H54 (cell line): ENCODE data around the gene SCGB1C1.
"Not testable (repeated sequence)": the region's sequence is repeated elsewhere in the genome, so short reads cannot be mapped to it uniquely, and the experiment has no call there.

Source experiments
- DNase-seq: peaks from one replicate; pipeline ENCODE4 v3.0.0; 2011; ENCODE audit warnings: low spot score, mixed read lengths; ENCODE audit not compliant: insufficient read length
- FAIRE-seq: peaks from 3 replicates; lab custom pipeline; 2011; peaks lifted over from hg19 to GRCh38; lab: Jason Lieb, UNC
- POLR2A ChIP-seq: IDR thresholded peaks from 2 replicates; pipeline ENCODE4 v1.6.1; 2011; ENCODE audit warnings: low read depth, mild to moderate bottlenecking, low read length

The SCGB1C1 gene

GRCh38 chr11:235609-235996 is 42.7 kb downstream of the SCGB1C1 start:
- no peak for TF ChIP-seq POLR2A
- FAIRE-seq (no peak), DNase-seq (no peak)

DNA sequence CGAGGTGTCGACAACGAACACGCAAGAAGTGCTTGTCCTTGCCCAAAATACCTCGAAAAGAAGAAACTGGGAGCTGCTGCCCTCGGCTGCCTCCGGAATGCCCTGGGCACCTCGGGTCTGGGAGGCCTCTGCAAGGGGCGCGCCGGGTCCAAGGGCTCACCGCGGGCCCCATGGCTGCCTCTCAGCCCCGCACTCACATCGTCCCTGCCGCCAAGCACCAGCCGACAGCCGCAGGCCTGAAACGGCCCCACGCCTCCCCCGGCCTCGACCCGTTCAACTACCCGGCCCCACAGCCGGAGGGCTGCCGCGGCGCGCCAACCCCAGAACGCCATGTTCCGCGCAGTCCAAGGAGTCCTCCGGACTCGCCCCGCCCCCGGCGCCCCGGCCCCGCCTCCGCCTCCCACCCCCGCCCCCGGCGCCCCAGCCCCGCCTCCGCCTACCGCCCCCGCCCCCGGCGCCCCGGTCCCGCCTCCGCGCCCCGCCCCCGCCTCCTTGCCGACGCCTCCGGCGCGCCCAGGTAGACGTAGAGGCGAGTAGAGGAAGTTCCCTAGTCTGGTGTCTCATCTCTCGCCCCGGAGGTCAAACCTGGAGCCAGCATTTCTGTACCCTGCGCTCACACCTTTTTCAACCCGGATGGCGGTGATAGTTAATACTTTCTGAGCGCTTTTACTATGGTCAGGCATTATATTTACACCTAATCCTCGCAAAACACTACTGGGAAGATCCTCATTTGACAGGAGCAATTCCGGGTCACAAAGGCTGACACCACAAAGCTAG is 43.3 kb downstream of the SCGB1C1 start, which contains the start of gene SIRT3:
Gene SIRT3, minus strand, starts transcription at position 346 of the 777 bp plus-strand sequence. Its CDS starts 14 bp downstream, at position 332.
- FAIRE-seq (no peak), DNase-seq (peak; percentile 98)
- TF ChIP-seq POLR2A: peak; percentile 89

GRCh38 chr11:236774-237767 is 44.2 kb downstream of the SCGB1C1 start, which contains the start of gene PSMD13:
PSMD13 (plus strand) TSS chr11:236976; CDS start chr11:237050, 74 bp downstream.
- DNase-seq (peak; percentile 96), FAIRE-seq (no peak)
- TF ChIP-seq POLR2A: peak; percentile 74

DNA sequence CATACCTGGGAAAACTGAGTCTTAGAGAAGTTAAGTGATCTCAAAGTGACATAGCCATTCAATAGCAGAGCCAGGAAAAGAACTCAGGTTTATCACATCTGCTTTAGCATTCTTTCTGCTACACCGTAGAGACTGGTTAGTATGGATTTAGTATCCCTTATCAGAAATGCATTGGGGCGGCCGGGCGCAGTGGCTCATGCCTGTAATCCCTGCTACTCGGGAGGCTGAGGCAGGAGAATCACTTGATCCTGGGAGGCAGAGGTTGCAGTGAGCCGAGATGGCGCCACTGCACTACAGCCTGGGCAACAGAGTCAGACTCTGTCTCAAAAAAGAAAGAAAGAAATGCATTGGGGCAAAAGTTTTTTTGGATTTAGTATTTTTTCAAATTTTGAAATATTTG is 45.5 kb downstream of the SCGB1C1 start:
- not testable (repeated sequence) for FAIRE-seq, DNase-seq

DNA sequence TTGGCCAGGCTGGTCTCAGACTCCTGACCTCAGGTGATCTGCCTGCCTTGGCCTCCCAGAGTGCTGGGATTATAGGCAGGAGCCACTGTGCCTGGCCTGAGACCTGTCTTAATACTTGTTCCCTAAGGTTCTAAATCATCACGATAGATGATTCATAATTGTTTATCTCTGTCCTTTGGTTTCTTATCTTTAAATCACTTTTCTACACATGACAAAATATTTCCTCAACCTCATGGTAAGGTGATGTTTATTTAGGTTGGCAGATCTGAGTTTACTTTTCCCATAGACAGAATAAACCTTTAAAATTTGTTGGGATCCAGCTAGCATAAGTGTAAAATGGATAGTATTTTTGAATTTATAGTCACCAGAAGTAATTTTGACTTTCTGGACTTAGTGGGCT is 47.4 kb downstream of the SCGB1C1 start:
- TF ChIP-seq POLR2A: no peak
- FAIRE-seq (no peak), DNase-seq (no peak)

DNA sequence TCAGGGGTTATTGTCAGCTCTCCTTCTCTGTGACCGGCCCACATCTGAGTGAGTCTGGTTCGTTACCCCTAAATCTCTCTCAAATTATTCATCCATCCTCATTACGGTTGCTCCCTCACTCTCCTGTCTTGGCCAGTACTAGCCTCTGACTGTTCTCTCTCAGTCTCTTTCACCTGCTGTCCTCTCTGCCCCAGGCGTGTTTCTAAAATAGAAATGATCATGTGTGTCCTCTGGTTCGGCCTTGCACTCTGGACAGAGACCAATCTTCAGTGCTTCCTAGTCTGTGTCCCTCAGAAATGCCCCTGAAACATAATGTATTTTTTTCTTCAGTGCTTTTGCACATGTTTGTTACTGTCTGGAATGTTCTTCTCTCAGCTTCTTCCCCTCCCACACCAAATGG is 48.8 kb downstream of the SCGB1C1 start:
- TF ChIP-seq POLR2A: no peak
- DNase-seq (no peak), FAIRE-seq (no peak)
